HG02981 (cell line): Measurements from ENCODE around the gene MIA2.
"Not testable (repeated sequence)": the region's sequence is repeated elsewhere in the genome, so short reads cannot be mapped to it uniquely, and the experiment has no call there.

Experiments used
- ATAC-seq: cut with Tn5 transposase; IDR thresholded peaks from one replicate; pipeline ENCODE4 v1.9.1; 2021; ENCODE audit warnings: mild to moderate bottlenecking, moderate library complexity; ENCODE audit not compliant: unreplicated experiment

Gene MIA2

DNA sequence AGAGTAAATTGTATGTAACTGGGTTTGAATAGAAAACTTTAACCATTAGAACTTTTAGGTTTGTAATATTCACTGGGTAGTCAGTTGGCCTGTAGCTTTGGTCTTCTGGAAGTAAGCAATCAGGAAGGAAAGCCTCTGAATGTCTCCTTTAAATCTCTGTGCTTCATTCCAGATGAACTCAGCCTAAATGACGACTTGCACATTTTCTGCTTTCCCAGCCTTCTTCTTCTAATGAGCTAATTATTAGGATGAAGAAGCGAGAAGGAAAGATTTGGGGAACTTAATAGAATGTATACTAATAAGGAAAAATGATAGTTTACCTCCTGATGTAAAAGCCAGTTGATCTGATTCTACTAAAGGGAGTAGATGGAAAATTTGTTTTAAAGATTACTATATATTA lies 90.4 kb downstream of the MIA2 start:
- no peak for ATAC-seq

DNA sequence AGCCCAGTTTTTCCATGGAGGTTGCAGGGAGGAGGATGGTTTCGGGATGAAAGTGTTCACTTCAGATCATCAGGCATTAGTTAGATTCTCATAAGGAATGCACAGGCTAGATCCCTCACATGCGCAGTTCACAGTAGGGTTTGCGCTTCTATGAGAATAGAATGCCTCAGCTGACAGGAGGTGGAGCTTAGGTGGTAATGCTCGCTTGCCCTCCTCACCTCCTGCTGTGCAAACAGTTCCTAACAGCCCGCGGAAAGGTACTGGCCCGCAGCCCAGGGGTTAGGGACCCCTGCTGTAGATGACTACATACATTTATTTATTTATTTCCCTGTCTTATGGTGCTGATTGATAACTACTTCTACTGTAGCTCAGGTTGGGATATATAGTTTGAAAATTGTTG lies 105.3 kb downstream of the MIA2 start:
- ATAC-seq = no peak

DNA sequence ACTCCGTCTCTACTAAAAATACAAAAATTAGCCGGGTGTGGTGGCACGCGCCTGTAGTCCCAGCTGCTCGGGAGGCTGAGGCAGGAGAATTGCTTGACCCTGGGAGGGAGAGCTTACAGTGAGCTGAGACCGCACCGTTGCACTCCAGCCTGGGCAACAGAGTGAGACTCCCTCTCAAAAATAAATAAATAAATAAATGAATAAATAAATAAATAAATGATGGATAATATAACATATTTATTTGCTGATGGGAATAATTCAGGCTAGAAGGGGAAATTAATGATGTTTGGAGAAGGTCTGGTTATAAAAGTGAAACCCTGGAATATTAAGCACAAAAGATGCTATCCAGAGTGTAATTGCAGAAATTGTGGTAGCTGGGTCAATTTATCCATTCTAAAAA lies 107.4 kb downstream of the MIA2 start:
- ATAC-seq = not testable (repeated sequence)

DNA sequence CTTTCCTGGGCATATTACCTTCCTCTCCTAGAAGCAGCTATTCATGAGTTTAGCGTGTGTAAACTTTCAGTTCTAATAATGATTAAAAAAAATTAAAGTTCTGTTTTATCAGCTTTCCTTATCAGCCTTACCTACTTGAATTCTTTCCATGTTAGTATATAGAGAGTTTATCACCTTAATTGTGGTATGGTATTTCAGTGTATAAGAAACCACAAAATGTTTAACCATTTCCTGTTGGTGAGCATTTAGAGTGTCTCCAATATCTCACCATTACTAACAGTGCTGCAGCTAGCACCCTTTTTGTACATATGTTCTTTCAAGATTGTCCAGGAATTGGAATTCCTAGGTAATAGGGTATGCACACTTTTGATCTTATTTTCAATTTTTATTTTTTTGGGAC lies 109.1 kb downstream of the MIA2 start:
- no peak for ATAC-seq

DNA sequence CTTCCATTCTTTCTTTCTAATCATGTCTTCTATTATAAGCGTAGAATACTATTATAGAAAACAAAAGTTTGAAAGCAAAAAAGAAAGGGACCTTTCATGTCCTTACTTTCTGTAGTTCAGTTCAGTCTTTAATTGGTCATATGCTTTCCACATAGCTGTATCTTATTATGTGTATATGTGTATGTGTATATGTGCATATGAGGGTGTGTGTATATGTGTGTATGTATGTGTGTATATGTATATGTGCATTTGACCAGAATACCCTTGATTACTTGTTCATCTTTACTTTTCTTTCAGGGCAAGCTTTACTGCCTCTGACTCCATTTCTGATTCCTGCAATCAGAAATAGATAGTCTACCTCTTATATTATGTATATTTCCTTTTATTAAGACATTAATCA lies 109.9 kb downstream of the MIA2 start:
- ATAC-seq = no peak

DNA sequence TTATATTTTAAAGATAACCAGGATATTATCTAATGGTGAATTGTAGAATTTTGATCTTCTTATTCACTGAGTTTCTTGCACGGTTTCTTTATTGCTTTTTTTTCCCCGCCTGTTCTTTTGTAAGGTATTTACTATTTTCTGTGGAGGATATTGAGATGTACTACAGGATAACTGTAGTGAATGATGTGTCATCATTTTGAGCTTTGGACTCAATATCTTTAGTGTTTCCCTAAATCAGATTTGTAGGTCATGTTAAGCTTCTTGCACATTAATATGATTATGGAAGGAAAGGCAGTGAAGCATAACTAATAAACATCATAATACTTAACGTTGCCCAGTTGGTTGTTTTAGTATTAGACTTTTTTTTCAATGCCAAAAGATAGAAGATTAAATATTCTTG lies 117.2 kb downstream of the MIA2 start:
- ATAC-seq = no peak

DNA sequence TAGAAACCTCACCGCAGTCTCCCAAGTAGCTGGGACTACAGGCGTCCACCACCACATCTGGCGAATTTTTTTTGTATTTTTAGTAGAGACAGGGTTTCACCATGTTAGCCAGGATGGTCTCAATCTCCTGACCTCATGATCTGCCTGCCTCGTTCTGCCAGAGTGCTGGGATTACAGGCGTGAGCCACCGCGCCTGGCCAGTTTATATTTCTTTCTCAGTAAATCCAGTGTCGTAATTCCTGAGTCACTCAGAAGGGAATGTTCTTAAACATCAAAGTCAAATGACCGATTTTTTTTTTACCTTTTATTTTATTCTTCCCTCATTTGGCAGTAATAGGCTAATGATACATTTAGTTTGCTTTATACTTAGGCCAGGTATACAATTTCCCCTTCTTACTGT lies 118.0 kb downstream of the MIA2 start:
- ATAC-seq = no peak

DNA sequence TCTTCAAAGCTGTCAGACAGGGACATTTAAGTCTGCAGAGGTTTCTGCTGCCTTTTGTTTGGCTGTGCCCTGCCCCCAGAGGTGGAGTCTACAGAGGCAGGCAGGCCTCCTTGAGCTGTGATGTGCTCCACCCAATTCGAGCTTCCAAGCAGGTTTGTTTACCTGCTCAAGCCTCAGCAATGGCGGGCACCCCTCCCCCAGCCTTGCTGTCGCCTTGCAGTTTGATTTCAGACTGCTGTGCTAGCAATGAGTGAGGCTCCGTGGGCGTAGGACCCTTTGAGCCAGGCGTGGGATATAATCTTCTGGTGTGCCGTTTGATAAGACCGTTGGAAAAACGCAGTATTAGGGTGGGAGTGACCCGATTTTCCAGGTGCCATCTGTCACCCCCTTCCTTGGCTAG lies 125.4 kb downstream of the MIA2 start:
- not testable (repeated sequence) for ATAC-seq

DNA sequence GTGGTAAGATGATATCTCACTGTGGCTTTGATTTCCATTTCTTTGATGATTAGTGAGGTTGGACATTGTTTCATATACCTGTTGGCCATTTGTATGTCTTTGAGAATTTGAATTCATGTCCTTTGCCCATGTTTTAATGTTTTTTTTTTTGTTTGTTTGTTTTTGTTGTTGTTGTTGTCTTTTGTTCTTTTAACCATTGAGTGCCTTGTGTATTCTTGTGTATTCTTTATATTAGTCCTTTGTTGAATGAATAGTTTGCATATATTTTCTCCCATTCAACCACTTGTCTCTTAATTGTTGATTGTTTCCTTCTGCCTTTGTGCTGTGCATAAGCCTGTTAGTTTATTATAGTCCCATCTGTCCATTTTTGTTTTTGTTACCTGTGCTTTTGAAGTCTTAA lies 126.6 kb downstream of the MIA2 start:
- no peak for ATAC-seq

DNA sequence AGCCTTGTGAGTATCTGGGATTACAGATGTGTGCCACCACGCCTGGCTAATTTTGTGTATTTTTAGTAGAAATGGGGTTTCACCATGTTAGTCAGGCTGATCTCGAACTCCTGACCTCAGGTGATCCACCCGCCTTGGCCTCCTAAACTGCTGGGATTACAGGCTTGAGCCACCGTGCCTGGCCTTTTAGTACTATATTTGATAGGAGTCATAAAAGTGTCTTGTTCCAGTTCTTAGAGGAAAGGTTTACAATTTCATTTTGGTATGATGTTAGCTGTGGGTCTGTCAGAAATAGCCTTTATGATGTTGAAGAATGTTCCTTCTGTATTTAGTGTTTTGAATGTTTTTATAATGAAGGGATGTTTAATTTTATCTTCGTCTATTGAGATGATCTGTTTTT lies 127.8 kb downstream of the MIA2 start:
- ATAC-seq = not testable (repeated sequence)

DNA sequence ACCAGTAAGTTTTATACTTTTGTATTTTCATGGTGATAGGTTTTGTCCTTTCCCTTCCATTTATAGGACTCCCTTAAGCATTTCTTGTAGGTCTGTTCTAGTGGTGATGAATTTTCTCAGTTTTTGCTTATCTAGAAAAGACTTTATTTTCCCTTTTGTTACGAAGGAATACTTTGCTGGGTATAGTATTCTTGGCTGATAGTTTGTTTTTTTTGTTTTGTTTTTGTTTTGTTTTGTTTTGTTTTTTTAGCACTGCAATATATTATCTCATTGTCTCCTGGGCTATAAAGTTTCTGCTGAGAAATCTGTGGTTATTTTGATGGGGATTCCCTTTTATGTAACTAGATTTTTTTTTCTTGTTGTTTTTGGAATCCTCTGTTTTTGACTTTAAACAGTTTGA lies 130.8 kb downstream of the MIA2 start:
- ATAC-seq = no peak

DNA sequence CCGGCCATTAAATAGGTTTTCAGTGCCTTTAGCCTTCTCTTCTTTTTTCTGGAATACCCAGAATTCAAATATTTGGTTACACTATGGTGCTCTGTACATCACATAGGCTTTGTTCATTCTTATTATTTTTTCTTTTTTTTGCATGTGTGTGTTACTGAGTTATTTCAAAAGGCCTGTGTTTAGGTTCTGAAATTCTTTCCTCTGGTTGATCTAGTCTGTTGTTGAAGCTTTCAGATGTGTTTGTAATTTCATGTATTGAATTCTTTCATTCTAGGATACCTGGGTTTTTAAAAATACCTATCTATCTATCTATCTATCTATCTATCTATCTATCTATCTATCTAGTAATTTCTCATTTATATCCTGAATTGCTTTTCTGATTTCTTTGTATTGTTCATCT lies 131.6 kb downstream of the MIA2 start:
- ATAC-seq = no peak

DNA sequence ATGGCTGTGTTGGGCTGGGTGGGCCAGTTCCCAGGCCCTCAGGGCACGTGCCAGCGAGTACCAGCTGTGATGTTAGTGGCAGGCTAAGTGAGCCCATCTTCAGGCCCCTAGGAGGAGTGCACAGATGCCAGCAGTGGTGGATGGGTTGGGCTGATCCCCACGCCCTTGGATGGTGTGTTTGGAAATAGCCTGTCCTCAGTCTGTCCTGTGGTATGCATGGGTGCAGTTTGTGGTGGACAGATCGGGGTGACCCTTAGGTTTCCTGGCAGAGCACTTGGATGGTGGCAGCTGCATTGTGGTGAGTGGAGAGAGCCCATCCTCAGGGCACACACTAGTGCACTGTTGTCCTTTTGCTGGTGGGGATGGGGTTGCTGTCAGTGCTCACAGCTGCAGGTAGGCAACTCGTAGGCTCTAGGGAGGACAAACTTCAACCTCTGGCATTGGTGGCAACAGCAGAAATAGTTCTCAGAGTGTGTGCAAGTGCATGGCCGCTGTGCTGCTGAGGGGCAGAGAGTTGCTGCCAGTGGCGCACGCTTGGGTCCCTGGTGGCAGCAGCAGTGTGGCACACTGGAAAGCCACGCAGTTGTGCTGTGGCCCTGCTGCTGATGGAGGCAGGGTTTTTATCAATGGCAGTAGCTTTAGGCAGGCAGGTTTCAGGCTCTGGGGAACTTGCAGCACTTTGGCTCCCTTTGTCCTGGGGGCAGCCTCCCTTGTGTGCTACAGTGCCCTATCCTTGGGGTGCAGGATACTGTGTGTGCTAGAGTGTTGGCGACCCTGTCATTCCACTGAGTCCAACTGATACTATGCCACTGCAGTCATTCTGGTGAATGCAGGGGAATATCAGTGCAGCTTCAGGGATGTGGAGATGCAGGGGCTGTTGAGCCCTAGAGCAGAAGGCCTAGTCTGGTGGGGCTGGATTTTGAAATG lies 133.0 kb downstream of the MIA2 start:
- ATAC-seq = no peak

DNA sequence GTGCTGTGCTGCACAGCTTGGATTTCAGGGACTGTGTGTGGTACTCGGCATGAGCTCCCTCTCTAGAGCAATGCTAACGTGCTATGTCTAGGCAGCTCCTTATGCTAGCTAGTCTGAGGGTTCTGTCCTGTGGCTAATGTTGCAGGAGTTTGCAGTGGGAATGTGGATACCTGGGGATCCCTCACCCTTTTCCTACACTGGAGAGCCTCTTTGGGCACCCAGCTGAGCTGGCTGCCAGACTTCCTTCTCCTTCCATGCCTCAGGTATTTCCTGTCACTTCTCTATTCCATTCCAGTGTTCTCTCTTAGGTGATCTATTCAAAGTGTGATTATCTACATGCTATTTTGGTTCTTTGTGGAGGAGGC lies 133.7 kb downstream of the MIA2 start:
- no peak for ATAC-seq

DNA sequence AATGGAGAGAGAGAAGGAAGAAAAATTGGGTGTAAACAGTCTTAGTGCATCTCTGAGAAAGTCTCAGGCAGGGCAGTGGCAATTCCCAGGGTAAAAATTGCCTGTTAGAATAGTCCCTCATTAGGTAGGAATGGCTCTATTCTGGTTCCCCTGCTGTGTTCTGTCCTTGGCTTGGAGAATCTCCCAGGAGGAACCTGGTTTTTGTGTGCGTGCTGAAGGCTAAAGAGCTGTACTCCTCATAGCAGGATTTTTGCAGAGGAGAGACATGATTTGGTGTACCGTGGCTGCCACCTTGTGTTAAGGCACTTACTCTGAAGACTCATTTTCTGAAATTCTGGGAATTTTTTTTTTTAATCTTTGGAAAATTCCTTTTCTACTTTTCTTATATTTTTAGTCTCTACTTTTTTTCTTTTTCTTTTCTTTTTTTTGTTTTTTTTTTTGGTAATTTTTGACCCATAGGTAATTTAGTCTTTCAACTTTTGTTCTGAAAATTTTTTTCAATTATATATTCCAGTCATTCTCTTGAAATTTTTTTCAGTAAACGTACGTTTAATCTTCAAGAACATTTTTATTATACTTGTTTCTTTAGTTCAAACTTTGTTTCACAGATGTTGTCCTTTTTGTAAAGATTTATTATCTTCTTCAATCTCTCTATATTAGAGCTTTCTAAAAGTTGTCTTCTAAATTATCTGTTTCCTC lies 134.7 kb downstream of the MIA2 start:
- no peak for ATAC-seq

DNA sequence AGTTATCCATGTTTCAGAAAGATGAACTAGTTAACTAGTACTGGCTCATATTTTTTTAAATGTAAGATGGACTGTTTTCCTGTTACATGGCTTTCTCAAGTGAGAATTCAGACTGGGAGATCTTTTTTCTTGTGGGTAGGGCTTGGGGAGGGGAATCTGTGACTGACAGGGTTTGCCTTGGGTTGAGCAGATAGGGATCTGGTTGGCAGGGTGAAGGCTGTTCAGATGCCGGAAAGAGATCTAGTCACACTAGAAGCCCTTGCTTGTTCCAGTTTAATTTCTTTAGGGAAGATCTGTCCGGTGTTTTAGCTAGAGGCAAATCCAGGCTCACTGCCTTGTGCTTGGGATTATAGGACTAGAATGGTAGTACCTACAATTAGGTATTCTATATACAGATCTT lies 135.3 kb downstream of the MIA2 start:
- ATAC-seq = no peak

DNA sequence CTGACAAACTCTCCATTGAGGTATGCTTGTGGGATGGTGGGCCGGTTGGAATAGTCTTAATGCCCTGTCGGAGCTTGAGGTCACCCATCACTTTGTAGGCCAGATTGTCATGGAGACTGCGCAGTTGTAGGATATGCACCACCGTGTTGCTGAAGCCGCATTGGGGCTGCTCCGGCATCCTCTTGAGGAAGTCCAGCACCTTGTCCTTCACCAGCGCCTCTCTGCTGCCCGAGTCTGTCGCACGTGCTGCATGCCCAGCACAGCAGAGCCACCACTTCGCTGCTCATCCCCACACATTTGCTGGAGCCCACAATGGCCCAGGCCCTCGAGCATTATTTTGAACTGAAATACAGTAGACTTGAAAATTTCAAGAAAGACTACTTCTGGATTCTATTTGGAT lies 136.7 kb downstream of the MIA2 start:
- no peak for ATAC-seq

DNA sequence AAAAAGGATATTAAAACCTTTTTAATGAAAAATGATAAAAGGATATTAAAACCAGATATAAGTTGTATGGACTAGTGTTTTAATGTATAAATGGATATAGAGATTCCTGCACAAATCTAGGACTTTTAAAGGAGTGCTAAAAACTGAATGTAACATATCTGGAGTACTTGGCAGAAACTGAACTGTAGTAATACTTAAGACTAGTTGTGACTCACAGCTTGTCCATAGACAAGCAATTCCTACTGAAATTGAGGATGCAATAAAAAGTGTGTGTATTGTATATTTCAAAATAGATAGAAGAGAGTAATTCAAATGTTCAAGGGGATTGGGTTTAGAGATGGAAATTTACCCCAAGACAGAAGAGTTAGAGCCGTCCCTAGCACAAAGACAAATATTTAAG lies 138.9 kb downstream of the MIA2 start:
- ATAC-seq = no peak

DNA sequence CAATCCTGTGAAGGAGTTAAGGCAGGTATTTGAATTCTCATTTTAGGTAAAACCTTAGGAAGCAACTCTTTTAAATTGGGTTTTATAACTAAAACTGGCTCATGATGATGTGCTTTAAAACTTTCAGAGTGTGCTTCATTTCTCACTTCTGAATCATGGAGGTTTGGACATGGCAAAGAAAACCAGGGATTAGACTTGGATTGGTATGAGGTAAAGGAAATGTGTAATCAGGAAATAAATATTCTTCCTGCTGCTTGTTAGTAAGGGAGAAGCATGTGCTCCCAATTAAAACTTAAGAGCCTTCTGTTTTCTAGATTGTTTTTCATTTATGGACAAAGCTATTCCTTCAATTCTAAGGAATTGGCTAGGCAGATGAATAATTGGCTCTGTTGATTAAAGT lies 141.1 kb downstream of the MIA2 start:
- no peak for ATAC-seq

DNA sequence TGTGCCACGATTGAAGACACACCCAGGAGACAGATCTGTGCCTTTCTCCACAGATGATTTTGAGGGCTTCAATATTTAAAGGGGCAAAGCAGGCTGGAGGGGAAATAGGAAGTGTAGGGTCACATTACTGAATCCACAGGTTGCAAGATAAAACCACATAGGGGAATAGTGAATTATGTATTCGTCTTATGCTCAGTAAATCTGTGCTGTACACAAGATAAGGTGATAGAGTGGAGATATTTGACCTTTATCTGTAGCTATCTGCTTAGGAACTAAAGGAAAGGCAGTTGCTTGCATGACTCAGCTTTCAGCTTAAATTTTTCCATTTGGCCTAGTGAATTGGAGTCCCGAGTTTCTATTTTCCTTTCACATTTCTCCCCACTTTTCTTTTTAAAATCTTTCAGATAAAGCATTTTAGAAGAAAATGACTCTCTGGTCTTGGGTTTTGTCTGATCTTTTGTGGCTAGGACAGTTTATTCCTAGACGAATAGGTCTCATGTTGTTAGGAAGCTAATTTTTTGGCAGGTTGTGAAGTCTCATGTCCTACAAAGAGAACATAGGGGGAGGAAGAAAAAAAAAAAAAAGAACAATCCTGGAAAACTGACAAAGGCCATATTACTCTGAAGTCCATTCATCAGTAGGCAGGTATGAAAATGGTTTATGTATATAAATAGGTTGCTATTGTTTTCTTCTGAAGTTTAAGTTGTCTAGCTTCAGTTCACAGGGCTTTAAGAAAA lies 143.1 kb downstream of the MIA2 start:
- no peak for ATAC-seq

DNA sequence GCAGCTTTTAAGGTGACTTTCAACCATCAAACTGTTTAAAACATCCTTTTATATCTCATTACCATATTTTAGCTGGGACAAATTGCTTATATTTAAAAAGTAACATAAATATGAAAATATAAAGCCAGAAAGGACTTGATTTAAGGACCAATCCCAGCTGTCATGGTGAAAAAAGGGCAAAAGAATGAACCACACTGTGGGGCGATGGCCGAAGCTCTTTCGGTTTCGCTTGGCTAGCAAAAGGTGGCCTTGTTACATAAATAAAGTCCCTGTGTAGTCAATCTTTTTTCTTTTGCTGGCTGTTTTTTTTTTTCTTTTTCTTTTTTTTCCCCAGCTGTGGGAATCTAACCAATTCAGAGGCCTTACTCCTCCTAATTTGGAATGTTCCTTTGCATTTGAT lies 147.7 kb downstream of the MIA2 start:
- no peak for ATAC-seq

DNA sequence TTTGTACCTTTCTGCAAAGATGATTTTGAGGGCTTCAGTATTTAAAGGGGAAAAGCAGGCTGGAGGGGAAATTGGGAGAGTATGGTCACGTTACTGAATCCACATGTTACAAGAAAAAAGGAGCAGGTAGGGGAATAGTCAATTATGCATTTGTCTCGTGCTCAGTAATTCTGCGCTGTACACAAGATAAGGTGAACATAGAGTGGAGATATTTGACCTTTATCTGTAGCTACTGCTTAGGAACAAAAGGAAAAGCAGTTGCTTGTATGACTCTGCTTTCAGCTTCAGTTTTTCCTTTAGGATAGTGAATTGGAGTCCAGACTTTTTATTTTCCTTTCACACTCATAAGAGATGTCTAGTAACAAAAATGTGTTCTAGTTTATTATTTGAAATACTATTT lies 148.7 kb downstream of the MIA2 start:
- ATAC-seq = no peak
